Panc1 (cell line): ENCODE results near the gene ELMO1. TPM values are rescaled to one million over a fixed set of nuclear protein-coding genes. Genes with fewer than 3 reads are reported as not detected.

ENCODE experiments used
- ATAC-seq: fragments of 200-7000 bp; cut with Tn5 transposase; 2 replicates; pipeline ENCODE4 v1.9.1; 2020; ENCODE audit warnings: mild to moderate bottlenecking, moderate library complexity
- BruUV-seq: library from RNA; stranded (reverse); fragments of 400-500 nt; replicated peaks from 2 replicates; lab custom pipeline; 2021; lab: Mats Ljungman, UMichigan
- CTCF ChIA-PET: fragments of 300-600 bp; sonication (Branson Sonifier 250); formaldehyde crosslinking; loops from one replicate; lab custom pipeline; 2022; ENCODE audit warnings: antibody characterized with exemption; lab: Charles Lee
- POLR2A ChIA-PET: fragments of 300-600 bp; sonication (Branson Sonifier 250); formaldehyde crosslinking; loops from one replicate; lab custom pipeline; 2022; ENCODE audit warnings: antibody characterized with exemption; lab: Charles Lee
- DNase-seq: peaks from one replicate; pipeline ENCODE4 v3.0.0-alpha.2; 2010; ENCODE audit warnings: low read depth, low spot score
- H3K27ac ChIP-seq: 2 replicates; pipeline ENCODE4 v1.5.1; 2011; ENCODE audit warnings: mild to moderate bottlenecking, low read length, inconsistent platforms
- H3K27me3 ChIP-seq: fragments of 200-500 bp; sonication (Bioruptor generic); 2 replicates; pipeline ENCODE4 v1.6.0; 2014; ENCODE audit warnings: low read length, inconsistent platforms; ENCODE audit not compliant: control insufficient read depth, insufficient read depth
- H3K36me3 ChIP-seq: fragments of 200-500 bp; sonication (Bioruptor generic); 2 replicates; pipeline ENCODE4 v1.5.1; 2014; ENCODE audit warnings: inconsistent platforms, mild to moderate bottlenecking, low read length, moderate library complexity; ENCODE audit not compliant: control insufficient read depth, insufficient read depth
- H3K4me1 ChIP-seq: 2 replicates; pipeline ENCODE4 v1.5.1; 2011; ENCODE audit warnings: inconsistent platforms, mild to moderate bottlenecking, low read length, moderate library complexity; ENCODE audit not compliant: control insufficient read depth, insufficient read depth
- H3K4me3 ChIP-seq, 2 experiments: 2 replicates each; pipeline ENCODE4 v1.5.1; 2011 to 2012; ENCODE audit warnings: low read depth in 2 of 2, low read length in 2 of 2, mild to moderate bottlenecking in 2 of 2, inconsistent platforms in 1 of 2, moderate library complexity in 1 of 2
- H3K9me3 ChIP-seq: fragments of 200-500 bp; sonication (Bioruptor generic); 2 replicates; pipeline ENCODE4 v1.5.1; 2014; ENCODE audit warnings: low read depth, mild to moderate bottlenecking, inconsistent platforms, low read length, moderate library complexity; ENCODE audit not compliant: control insufficient read depth, insufficient read depth
- CTCF ChIP-seq: fragments of 450-650 bp; IDR thresholded peaks from 2 replicates; pipeline ENCODE4 v1.5.1; 2017; ENCODE audit warnings: mild to moderate bottlenecking
- POLR2AphosphoS5 ChIP-seq: IDR thresholded peaks from 2 replicates; pipeline ENCODE4 v1.6.1; 2012; ENCODE audit warnings: mild to moderate bottlenecking, low read depth, low read length, moderate library complexity
- SIN3A ChIP-seq: IDR thresholded peaks from 2 replicates; pipeline ENCODE4 v1.6.1; 2012; ENCODE audit warnings: low read depth, mild to moderate bottlenecking, low read length, moderate library complexity, borderline replicate concordance; ENCODE audit not compliant: insufficient read depth
- TCF7L2 ChIP-seq: IDR thresholded peaks from 2 replicates; pipeline ENCODE4 v1.6.1; 2011; ENCODE audit warnings: mild to moderate bottlenecking, low read depth, low read length, inconsistent platforms
- in situ Hi-C: cut with HindIII; loops from 2 replicates; pipeline ENCODE4 v1.10.0; 2016; ENCODE audit warnings: low sequenced_read_pairs, low pct_unique_long_range_greater_than_20kb
- intact Hi-C: fragments of 100-400 bp; cut with micrococcal nuclease; formaldehyde crosslinking; loops from one replicate; pipeline ENCODE4 v1.10.0; 2022; ENCODE audit not compliant: unreplicated experiment
- total RNA-seq: library from RNA; stranded (reverse); gene quantifications from one replicate; pipeline ENCODE4 v1.2.1, GENCODE V29; 2021; ENCODE audit not compliant: unreplicated experiment
- TF ChIP-seq, protein P1 (sequence below), 2 experiments: IDR thresholded peaks; 2 replicates each; pipeline ENCODE4 v1.6.1; 2011 to 2012; ENCODE audit warnings: low read depth in 2 of 2, control low read depth in 1 of 2, low read length in 1 of 2, mild to moderate bottlenecking in 1 of 2, moderate library complexity in 1 of 2; ENCODE audit not compliant: insufficient read depth in 1 of 2

Gene ELMO1
- total RNA-seq, 1 experiment from 2014 or later, result 0.80 TPM

- H3K27ac ChIP-seq, result no peak overlapping the region
- in situ Hi-C loops, result no loop called here
- peaks cover 3% of the 10 kb centered on the region; the same call in 1 of the 2 replicates for H3K9me3 ChIP-seq
- no peaks in the 10 kb centered on the region for H3K36me3 ChIP-seq
- DNase-seq (no peak), ATAC-seq (no peak)
- ChIA-PET CTCF (no interaction called here), POLR2A (no interaction called here)
- H3K4me1 ChIP-seq, result no peaks in the 10 kb centered on the region
- H3K27me3 ChIP-seq, result no peaks in the 10 kb centered on the region
- no peak for TF ChIP-seq SIN3A
- TF ChIP-seq, protein P1, sequence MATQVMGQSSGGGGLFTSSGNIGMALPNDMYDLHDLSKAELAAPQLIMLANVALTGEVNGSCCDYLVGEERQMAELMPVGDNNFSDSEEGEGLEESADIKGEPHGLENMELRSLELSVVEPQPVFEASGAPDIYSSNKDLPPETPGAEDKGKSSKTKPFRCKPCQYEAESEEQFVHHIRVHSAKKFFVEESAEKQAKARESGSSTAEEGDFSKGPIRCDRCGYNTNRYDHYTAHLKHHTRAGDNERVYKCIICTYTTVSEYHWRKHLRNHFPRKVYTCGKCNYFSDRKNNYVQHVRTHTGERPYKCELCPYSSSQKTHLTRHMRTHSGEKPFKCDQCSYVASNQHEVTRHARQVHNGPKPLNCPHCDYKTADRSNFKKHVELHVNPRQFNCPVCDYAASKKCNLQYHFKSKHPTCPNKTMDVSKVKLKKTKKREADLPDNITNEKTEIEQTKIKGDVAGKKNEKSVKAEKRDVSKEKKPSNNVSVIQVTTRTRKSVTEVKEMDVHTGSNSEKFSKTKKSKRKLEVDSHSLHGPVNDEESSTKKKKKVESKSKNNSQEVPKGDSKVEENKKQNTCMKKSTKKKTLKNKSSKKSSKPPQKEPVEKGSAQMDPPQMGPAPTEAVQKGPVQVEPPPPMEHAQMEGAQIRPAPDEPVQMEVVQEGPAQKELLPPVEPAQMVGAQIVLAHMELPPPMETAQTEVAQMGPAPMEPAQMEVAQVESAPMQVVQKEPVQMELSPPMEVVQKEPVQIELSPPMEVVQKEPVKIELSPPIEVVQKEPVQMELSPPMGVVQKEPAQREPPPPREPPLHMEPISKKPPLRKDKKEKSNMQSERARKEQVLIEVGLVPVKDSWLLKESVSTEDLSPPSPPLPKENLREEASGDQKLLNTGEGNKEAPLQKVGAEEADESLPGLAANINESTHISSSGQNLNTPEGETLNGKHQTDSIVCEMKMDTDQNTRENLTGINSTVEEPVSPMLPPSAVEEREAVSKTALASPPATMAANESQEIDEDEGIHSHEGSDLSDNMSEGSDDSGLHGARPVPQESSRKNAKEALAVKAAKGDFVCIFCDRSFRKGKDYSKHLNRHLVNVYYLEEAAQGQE (IDR thresholded peaks at IDR 0.05; ENCODE audit: insufficient read depth in 1 of 2, low read depth in 2 of 2, low read length in 1 of 2), result no peak
- TF ChIP-seq CTCF, result no peak
- no peak for TF ChIP-seq TCF7L2
- no peak for TF ChIP-seq POLR2AphosphoS5
- H3K4me3 ChIP-seq, result no peak overlapping the region
- no TSS peak for BruUV-seq
- intact Hi-C loops, result no loop called here
Observed at GRCh38 chr7:36910859-36911258, 537.8 kb downstream of the ELMO1 start.

DNA sequence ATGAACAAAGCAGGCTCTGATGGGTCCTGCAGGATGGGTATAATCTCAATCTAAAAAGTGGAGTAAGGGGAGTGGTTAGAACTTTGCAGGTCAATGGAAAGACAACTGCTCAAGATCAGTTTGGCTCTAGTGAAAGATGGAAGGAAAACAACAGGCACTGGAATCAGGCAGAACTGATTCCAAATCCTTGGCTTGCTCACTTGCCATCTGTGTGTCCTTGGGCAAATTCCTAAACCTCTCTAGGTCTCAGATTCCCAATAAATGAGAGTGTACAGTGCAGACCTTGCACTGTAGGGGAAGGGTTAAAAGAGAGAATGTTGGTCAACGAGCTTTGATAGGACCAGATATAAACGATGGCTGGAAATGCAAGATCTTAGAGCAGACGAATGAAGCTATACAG, 538.3 kb downstream of the ELMO1 start:
- intact Hi-C loops, result no loop called here
- H3K9me3 ChIP-seq, result peaks cover 3% of the 10 kb centered on the region; the same call in 1 of the 2 replicates
- H3K4me3 ChIP-seq, result no peak overlapping the region
- TF ChIP-seq TCF7L2 (no peak), CTCF (no peak), SIN3A (no peak), POLR2AphosphoS5 (no peak)
- TF ChIP-seq, protein P1 (IDR thresholded peaks at IDR 0.05; ENCODE audit: insufficient read depth in 1 of 2, low read depth in 2 of 2, low read length in 1 of 2), result no peak
- H3K27me3 ChIP-seq, result no peaks in the 10 kb centered on the region
- ATAC-seq (no peak), DNase-seq (no peak)
- in situ Hi-C loops, result no loop called here
- no TSS peak for BruUV-seq
- ChIA-PET POLR2A (no interaction called here), CTCF (no interaction called here)
- no peaks in the 10 kb centered on the region for H3K36me3 ChIP-seq
- H3K4me1 ChIP-seq, result no peaks in the 10 kb centered on the region
- H3K27ac ChIP-seq, result no peak overlapping the region
